WTC11 (cell line): ENCODE data around the gene KCNJ14. TPM values are rescaled to one million over a fixed set of nuclear protein-coding genes. Genes with fewer than 3 reads are reported as not detected.

Experiments used
- ATAC-seq: fragments of 200-7000 bp; cut with Tn5 transposase; 2 replicates; pipeline ENCODE4 v1.10.0; 2021; ENCODE audit warnings: mild to moderate bottlenecking, moderate library complexity
- CTCF ChIA-PET: fragments of 300-600 bp; sonication (Branson Sonifier 250); formaldehyde crosslinking; loops from one replicate; lab custom pipeline; 2021; ENCODE audit warnings: antibody characterized with exemption; lab: Charles Lee
- POLR2A ChIA-PET: fragments of 350-600 bp; sonication (Branson Sonifier 250); formaldehyde crosslinking; loops from one replicate; lab custom pipeline; 2021; ENCODE audit warnings: antibody characterized with exemption; lab: Charles Lee
- DNase-seq: peaks from one replicate; pipeline ENCODE4 v3.0.0; 2021; ENCODE audit warnings: low spot score
- H3K27ac Mint-ChIP-seq: 2 replicates; pipeline ENCODE4 v1.8.0; 2021; ENCODE audit warnings: mixed read lengths
- H3K27me3 Mint-ChIP-seq: 2 replicates; pipeline ENCODE4 v1.8.0; 2021; ENCODE audit warnings: low read depth, mild to moderate bottlenecking, moderate library complexity, mixed read lengths
- H3K36me3 Mint-ChIP-seq: 2 replicates; pipeline ENCODE4 v1.8.0; 2021; ENCODE audit warnings: mixed read lengths
- H3K4me1 Mint-ChIP-seq: 2 replicates; pipeline ENCODE4 v1.8.0; 2022; ENCODE audit warnings: mixed read lengths
- H3K4me3 Mint-ChIP-seq: 2 replicates; pipeline ENCODE4 v1.8.0; 2021; ENCODE audit warnings: mild to moderate bottlenecking, moderate library complexity, mixed read lengths
- H3K9me3 Mint-ChIP-seq: 2 replicates; pipeline ENCODE4 v1.8.0; 2021; ENCODE audit warnings: mixed read lengths
- ATF1 ChIP-seq: sonication (generic); formaldehyde crosslinking; IDR thresholded peaks from 2 replicates; pipeline ENCODE4 v1.8.1; 2023; ENCODE audit warnings: mild to moderate bottlenecking, moderate library complexity, missing genetic modification reagents
- ATF6 ChIP-seq: sonication (generic); formaldehyde crosslinking; IDR thresholded peaks from 2 replicates; pipeline ENCODE4 v1.8.1; 2023; ENCODE audit warnings: mild to moderate bottlenecking, missing genetic modification reagents
- CBFB ChIP-seq: sonication (generic); formaldehyde crosslinking; IDR thresholded peaks from 2 replicates; pipeline ENCODE4 v1.8.1; 2022; ENCODE audit warnings: mild to moderate bottlenecking, low read depth, missing genetic modification reagents
- CREM ChIP-seq: sonication (generic); formaldehyde crosslinking; IDR thresholded peaks from 2 replicates; pipeline ENCODE4 v1.8.1; 2022; ENCODE audit warnings: mild to moderate bottlenecking, missing genetic modification reagents, moderate library complexity
- E2F5 ChIP-seq: sonication (generic); formaldehyde crosslinking; IDR thresholded peaks from 2 replicates; pipeline ENCODE4 v1.8.1; 2022; ENCODE audit warnings: mild to moderate bottlenecking, moderate library complexity, missing genetic modification reagents
- ELF4 ChIP-seq: sonication (generic); formaldehyde crosslinking; IDR thresholded peaks from 2 replicates; pipeline ENCODE4 v1.8.1; 2022; ENCODE audit warnings: low read depth, mild to moderate bottlenecking, moderate library complexity, missing genetic modification reagents
- ETV6 ChIP-seq: sonication (generic); formaldehyde crosslinking; IDR thresholded peaks from 2 replicates; pipeline ENCODE4 v1.8.1; 2022; ENCODE audit warnings: mild to moderate bottlenecking, missing genetic modification reagents
- GABPB1 ChIP-seq: sonication (generic); formaldehyde crosslinking; IDR thresholded peaks from 2 replicates; pipeline ENCODE4 v1.8.1; 2023; ENCODE audit warnings: mild to moderate bottlenecking, missing genetic modification reagents
- MAX ChIP-seq: sonication (generic); formaldehyde crosslinking; IDR thresholded peaks from 2 replicates; pipeline ENCODE4 v1.8.0; 2022; ENCODE audit warnings: mild to moderate bottlenecking, missing genetic modification reagents
- MYBL2 ChIP-seq: sonication (generic); formaldehyde crosslinking; IDR thresholded peaks from 2 replicates; pipeline ENCODE4 v1.8.1; 2023; ENCODE audit warnings: mild to moderate bottlenecking, moderate library complexity, missing genetic modification reagents
- NFATC4 ChIP-seq: fragments of 250-450 bp; sonication (Bioruptor Pico); IDR thresholded peaks from 2 replicates; pipeline ENCODE4 v1.9.0; 2021; ENCODE audit warnings: mild to moderate bottlenecking
- NFYB ChIP-seq: sonication (generic); formaldehyde crosslinking; conservative IDR thresholded peaks from 2 replicates; pipeline ENCODE4 v1.8.0; 2022; ENCODE audit warnings: low read depth, missing genetic modification reagents
- TEAD4 ChIP-seq: sonication (generic); formaldehyde crosslinking; IDR thresholded peaks from 2 replicates; pipeline ENCODE4 v1.8.0; 2022; ENCODE audit warnings: mild to moderate bottlenecking, missing genetic modification reagents
- USF1 ChIP-seq: sonication (generic); formaldehyde crosslinking; IDR thresholded peaks from 2 replicates; pipeline ENCODE4 v1.8.0; 2022; ENCODE audit warnings: mild to moderate bottlenecking, missing genetic modification reagents
- ZMAT4 ChIP-seq: fragments of 250-450 bp; sonication (Bioruptor Pico); IDR thresholded peaks from 2 replicates; pipeline ENCODE4 v1.9.0; 2021; ENCODE audit warnings: mild to moderate bottlenecking
- ZNF138 ChIP-seq: sonication (generic); formaldehyde crosslinking; conservative IDR thresholded peaks from 2 replicates; pipeline ENCODE4 v1.8.1; 2022; ENCODE audit warnings: mild to moderate bottlenecking, moderate library complexity, missing genetic modification reagents
- ZNF317 ChIP-seq: sonication (generic); formaldehyde crosslinking; IDR thresholded peaks from 2 replicates; pipeline ENCODE4 v1.8.1; 2023; ENCODE audit warnings: low read depth, mild to moderate bottlenecking, moderate library complexity, missing genetic modification reagents, borderline replicate concordance
- ZNF423 ChIP-seq: fragments of 250-450 bp; sonication (Bioruptor Pico); IDR thresholded peaks from 2 replicates; pipeline ENCODE4 v2.1.2; 2022; ENCODE audit warnings: mild to moderate bottlenecking, moderate library complexity
- total RNA-seq: library from RNA; stranded (reverse); gene quantifications from 3 replicates; pipeline ENCODE4 v1.2.3, GENCODE V29; 2021
- TF ChIP-seq, protein P1 (sequence below): sonication (generic); formaldehyde crosslinking; IDR thresholded peaks from 2 replicates; pipeline ENCODE4 v1.8.0; 2022; ENCODE audit warnings: mild to moderate bottlenecking, missing genetic modification reagents
- TF ChIP-seq, protein P2 (sequence below): sonication (generic); formaldehyde crosslinking; IDR thresholded peaks from 2 replicates; pipeline ENCODE4 v1.8.1; 2022; ENCODE audit warnings: low read depth, mild to moderate bottlenecking, moderate library complexity, missing genetic modification reagents, borderline replicate concordance

The KCNJ14 gene
- total RNA-seq, 1 experiment from 2014 or later, result 1.4 TPM

DNA sequence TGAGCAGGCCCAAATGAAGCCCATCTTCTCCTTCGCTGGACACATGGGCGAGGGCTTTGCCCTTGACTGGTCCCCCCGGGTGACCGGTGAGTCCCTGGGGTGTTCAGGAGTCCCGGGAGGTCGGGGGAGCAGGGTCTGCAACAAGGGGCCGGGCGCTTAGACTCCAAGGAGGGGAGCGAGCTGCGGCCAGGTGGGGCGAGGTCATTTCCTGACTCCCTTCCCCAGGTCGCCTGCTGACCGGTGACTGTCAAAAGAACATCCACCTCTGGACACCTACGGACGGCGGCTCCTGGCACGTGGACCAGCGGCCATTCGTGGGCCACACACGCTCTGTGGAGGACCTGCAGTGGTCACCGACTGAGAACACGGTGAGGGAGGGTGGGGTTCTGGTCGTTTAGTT lies 4.9 kb upstream of the KCNJ14 start (continued):
- TF ChIP-seq ZNF317 (CRISPR knock-in tag) (no peak), NFATC4 (CRISPR knock-in tag) (no peak), CBFB (CRISPR knock-in tag) (no peak), GABPB1 (CRISPR knock-in tag) (no peak), CREM (CRISPR knock-in tag) (no peak), ZNF138 (CRISPR knock-in tag) (no peak), ZMAT4 (CRISPR knock-in tag) (no peak)
- TF ChIP-seq, all 79 proteins: peak for 0

- peaks cover 60% of the 10 kb centered on the region for H3K36me3 Mint-ChIP-seq
- ATAC-seq (no peak), DNase-seq (no peak)
- POLR2A ChIA-PET, result no interaction called here
- TF ChIP-seq, protein P1, sequence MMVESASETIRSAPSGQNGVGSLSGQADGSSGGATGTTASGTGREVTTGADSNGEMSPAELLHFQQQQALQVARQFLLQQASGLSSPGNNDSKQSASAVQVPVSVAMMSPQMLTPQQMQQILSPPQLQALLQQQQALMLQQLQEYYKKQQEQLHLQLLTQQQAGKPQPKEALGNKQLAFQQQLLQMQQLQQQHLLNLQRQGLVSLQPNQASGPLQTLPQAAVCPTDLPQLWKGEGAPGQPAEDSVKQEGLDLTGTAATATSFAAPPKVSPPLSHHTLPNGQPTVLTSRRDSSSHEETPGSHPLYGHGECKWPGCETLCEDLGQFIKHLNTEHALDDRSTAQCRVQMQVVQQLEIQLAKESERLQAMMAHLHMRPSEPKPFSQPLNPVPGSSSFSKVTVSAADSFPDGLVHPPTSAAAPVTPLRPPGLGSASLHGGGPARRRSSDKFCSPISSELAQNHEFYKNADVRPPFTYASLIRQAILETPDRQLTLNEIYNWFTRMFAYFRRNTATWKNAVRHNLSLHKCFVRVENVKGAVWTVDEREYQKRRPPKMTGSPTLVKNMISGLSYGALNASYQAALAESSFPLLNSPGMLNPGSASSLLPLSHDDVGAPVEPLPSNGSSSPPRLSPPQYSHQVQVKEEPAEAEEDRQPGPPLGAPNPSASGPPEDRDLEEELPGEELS, result no peak
- TF ChIP-seq USF1 (no peak), MYBL2 (CRISPR knock-in tag) (no peak), ATF6 (no peak), ATF1 (CRISPR knock-in tag) (no peak), NFYB (no peak), ETV6 (CRISPR knock-in tag) (no peak), ELF4 (CRISPR knock-in tag) (no peak), MAX (CRISPR knock-in tag) (no peak), TEAD4 (CRISPR knock-in tag) (no peak), ZMAT4 (CRISPR knock-in tag) (no peak), E2F5 (CRISPR knock-in tag) (no peak), ZNF423 (CRISPR knock-in tag) (no peak)
- TF ChIP-seq, protein P2, sequence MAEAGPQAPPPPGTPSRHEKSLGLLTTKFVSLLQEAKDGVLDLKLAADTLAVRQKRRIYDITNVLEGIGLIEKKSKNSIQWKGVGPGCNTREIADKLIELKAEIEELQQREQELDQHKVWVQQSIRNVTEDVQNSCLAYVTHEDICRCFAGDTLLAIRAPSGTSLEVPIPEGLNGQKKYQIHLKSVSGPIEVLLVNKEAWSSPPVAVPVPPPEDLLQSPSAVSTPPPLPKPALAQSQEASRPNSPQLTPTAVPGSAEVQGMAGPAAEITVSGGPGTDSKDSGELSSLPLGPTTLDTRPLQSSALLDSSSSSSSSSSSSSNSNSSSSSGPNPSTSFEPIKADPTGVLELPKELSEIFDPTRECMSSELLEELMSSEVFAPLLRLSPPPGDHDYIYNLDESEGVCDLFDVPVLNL (CRISPR knock-in tag), result no peak
- H3K4me3 Mint-ChIP-seq, result no peak overlapping the region
- no peak overlapping the region for H3K27ac Mint-ChIP-seq
- no peaks in the 10 kb centered on the region for H3K9me3 Mint-ChIP-seq
- H3K27me3 Mint-ChIP-seq, result no peaks in the 10 kb centered on the region
- H3K4me1 Mint-ChIP-seq, result peaks cover 4% of the 10 kb centered on the region
- CTCF ChIA-PET, result interaction anchor here (2.1 kb wide), 1 partner anchor 59 kb away, joined by 7 read pairs; the partner anchor contains the start of gene KDELR1
These were observed 4.5 kb upstream of the KCNJ14 start for GRCh38 chr19:48450863-48451262.
